HL-60 (cell line): ENCODE results near the gene NDNF.
A peak's percentile ranks its signal among the peaks of the same experiment; 100 is the strongest.

Experiments
- DNase-seq, 2 experiments: peaks; one replicate each; pipeline ENCODE4 v3.0.0-alpha.2; 2010 to 2020; ENCODE audit warnings: low read depth in 1 of 2, low spot score in 1 of 2
- H3K27ac ChIP-seq: fragments of 250-450 bp; sonication (Bioruptor Pico); replicated peaks from 2 replicates; pipeline ENCODE4 v1.5.1; 2020; ENCODE audit warnings: mild to moderate bottlenecking, moderate library complexity
- H3K27me3 ChIP-seq: fragments of 250-450 bp; sonication (Bioruptor Pico); 2 replicates; pipeline ENCODE4 v1.5.1; 2021; ENCODE audit warnings: mild to moderate bottlenecking, moderate library complexity; ENCODE audit not compliant: insufficient read depth, poor library complexity, severe bottlenecking
- H3K4me3 ChIP-seq: replicated peaks from 2 replicates; pipeline ENCODE4 v1.5.1; 2011; ENCODE audit warnings: mild to moderate bottlenecking, control low read depth, low read length; ENCODE audit not compliant: insufficient read depth
- CTCF ChIP-seq: IDR thresholded peaks from one replicate; pipeline ENCODE4 v1.5.1; 2011; ENCODE audit warnings: low read length, control low read depth, inconsistent platforms; ENCODE audit not compliant: insufficient read depth
- GABPA ChIP-seq: IDR thresholded peaks from 2 replicates; pipeline ENCODE4 v1.6.1; 2012; ENCODE audit warnings: low read depth
- POLR2AphosphoS5 ChIP-seq: IDR thresholded peaks from 2 replicates; pipeline ENCODE4 v1.6.1; 2012; ENCODE audit warnings: low read depth
- REST ChIP-seq: IDR thresholded peaks from 2 replicates; pipeline ENCODE4 v1.6.1; 2012; ENCODE audit warnings: low read depth; ENCODE audit not compliant: insufficient replicate concordance
- SPI1 ChIP-seq: IDR thresholded peaks from 2 replicates; pipeline ENCODE4 v1.6.1; 2012; ENCODE audit warnings: low read depth, mild to moderate bottlenecking, borderline replicate concordance

The NDNF gene

DNA sequence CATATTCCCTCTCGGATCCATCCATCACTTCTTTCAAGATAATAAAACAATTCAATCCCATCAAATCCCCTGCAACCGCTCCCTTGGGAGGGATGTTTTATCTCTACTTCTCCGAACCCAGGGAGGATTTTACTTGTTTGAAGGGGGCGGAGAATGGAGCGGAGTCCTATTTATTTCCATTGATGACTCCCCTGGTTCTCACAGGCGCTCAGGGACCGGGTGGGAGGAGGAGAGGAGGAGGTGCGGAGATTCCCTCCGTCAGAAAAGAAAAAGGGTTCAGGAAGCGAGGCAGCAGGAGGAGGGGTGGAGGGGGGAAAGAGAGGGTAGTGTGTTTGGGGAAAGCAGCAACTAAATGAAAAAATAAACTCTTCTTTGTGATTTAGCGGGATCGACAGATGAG lies 2.1 kb downstream of the NDNF start:
- H3K27me3 ChIP-seq, result peaks cover 23% of the 10 kb centered on the region
- DNase-seq, result no peak
- TF ChIP-seq POLR2AphosphoS5, result no peak
- TF ChIP-seq CTCF, result no peak
- no peak for TF ChIP-seq SPI1
- TF ChIP-seq REST, result no peak
- no peak for TF ChIP-seq GABPA
- H3K4me3 ChIP-seq, result no peak overlapping the region
- H3K27ac ChIP-seq, result no peak overlapping the region

- H3K27ac ChIP-seq, result no peak overlapping the region
- no peak for DNase-seq
- H3K27me3 ChIP-seq, result peaks cover 23% of the 10 kb centered on the region
- no peak overlapping the region for H3K4me3 ChIP-seq
- TF ChIP-seq POLR2AphosphoS5, result no peak
- no peak for TF ChIP-seq GABPA
- TF ChIP-seq CTCF, result no peak
- TF ChIP-seq REST, result no peak
- no peak for TF ChIP-seq SPI1
Observed at GRCh38 chr4:121069430-121069829, 2.9 kb downstream of the NDNF start.

- peak in 1 of 2 experiments; percentile 71 for DNase-seq
- no peak for TF ChIP-seq POLR2AphosphoS5
- no peak for TF ChIP-seq CTCF
- TF ChIP-seq REST, result no peak
- no peak for TF ChIP-seq SPI1
- TF ChIP-seq GABPA, result no peak
- Histone ChIP-seq H3K4me3 (no peak overlapping the region), H3K27me3 (no peaks in the 10 kb centered on the region), H3K27ac (no peak overlapping the region)
Observed at GRCh38 chr4:121064482-121064881, 7.9 kb downstream of the NDNF start.
